Caco-2 (cell line): ENCODE data around the gene TXNDC15. TPM values are rescaled to one million over a fixed set of nuclear protein-coding genes. Genes with fewer than 3 reads are reported as not detected.

Experiments used
- BruUV-seq: library from RNA; stranded (reverse); fragments of 400-500 nt; replicated peaks from 2 replicates; lab custom pipeline; 2021; lab: Mats Ljungman, UMichigan
- CTCF ChIA-PET: fragments of 300-600 bp; sonication (Branson Sonifier 250); formaldehyde crosslinking; loops from one replicate; lab custom pipeline; 2022; ENCODE audit warnings: antibody characterized with exemption; lab: Charles Lee
- POLR2A ChIA-PET: fragments of 300-600 bp; sonication (Branson Sonifier 250); formaldehyde crosslinking; loops from one replicate; lab custom pipeline; 2022; ENCODE audit warnings: antibody characterized with exemption; lab: Charles Lee
- DNase-seq, 2 experiments: peaks; one replicate each; pipeline versions ENCODE4 v3.0.0 to v3.0.0-alpha.2; 2020 to 2022
- H3K27me3 ChIP-seq: replicated peaks from 2 replicates; pipeline ENCODE4 v1.6.0; 2011; ENCODE audit warnings: low read length; ENCODE audit not compliant: control insufficient read depth, insufficient read depth
- H3K36me3 ChIP-seq: 2 replicates; pipeline ENCODE4 v1.5.1; 2011; ENCODE audit warnings: low read length; ENCODE audit not compliant: control insufficient read depth, insufficient read depth
- H3K4me1 ChIP-seq: fragments of 250-450 bp; sonication (Bioruptor Pico); 2 replicates; pipeline ENCODE4 v1.5.1; 2020; ENCODE audit warnings: mild to moderate bottlenecking
- H3K4me3 ChIP-seq: 2 replicates; pipeline ENCODE4 v1.5.1; 2011; ENCODE audit warnings: low read depth, mild to moderate bottlenecking, control low read depth, low read length
- H3K9me3 ChIP-seq: fragments of 250-450 bp; sonication (Bioruptor Pico); 2 replicates; pipeline ENCODE4 v1.5.1; 2020; ENCODE audit warnings: mild to moderate bottlenecking, moderate library complexity
- H3K27ac Mint-ChIP-seq: one replicate; pipeline ENCODE4 v1.8.0; 2022; ENCODE audit warnings: mixed read lengths; ENCODE audit not compliant: unreplicated experiment
- H3K27me3 Mint-ChIP-seq: one replicate; pipeline ENCODE4 v1.8.0; 2022; ENCODE audit warnings: mixed read lengths; ENCODE audit not compliant: insufficient read depth, unreplicated experiment
- H3K36me3 Mint-ChIP-seq: one replicate; pipeline ENCODE4 v1.8.0; 2022; ENCODE audit warnings: mild to moderate bottlenecking, mixed read lengths; ENCODE audit not compliant: insufficient read depth, unreplicated experiment
- H3K4me1 Mint-ChIP-seq: one replicate; pipeline ENCODE4 v1.8.0; 2022; ENCODE audit warnings: low read depth, mixed read lengths; ENCODE audit not compliant: unreplicated experiment
- H3K4me3 Mint-ChIP-seq: one replicate; pipeline ENCODE4 v1.8.0; 2022; ENCODE audit warnings: mild to moderate bottlenecking, moderate library complexity, mixed read lengths; ENCODE audit not compliant: unreplicated experiment
- H3K9me3 Mint-ChIP-seq: one replicate; pipeline ENCODE4 v1.8.0; 2022; ENCODE audit warnings: mixed read lengths; ENCODE audit not compliant: unreplicated experiment
- CTCF ChIP-seq, 2 experiments: fragments of 200-600 bp in 1 of 2; IDR thresholded peaks; 1 replicate in 1 of 2; 2 replicates in 1 of 2; pipeline versions ENCODE4 v1.5.1 to v1.8.0; 2011 to 2022; ENCODE audit warnings: antibody characterized with exemption in 1 of 2, control low read depth in 1 of 2, inconsistent platforms in 1 of 2, low read depth in 1 of 2, low read length in 1 of 2, mild to moderate bottlenecking in 1 of 2, moderate library complexity in 1 of 2; ENCODE audit not compliant: insufficient read depth in 1 of 2, severe bottlenecking in 1 of 2, unreplicated experiment in 1 of 2
- intact Hi-C: fragments of 100-400 bp; cut with micrococcal nuclease; formaldehyde crosslinking; loops from one replicate; pipeline ENCODE4 v1.10.0; 2022; ENCODE audit not compliant: unreplicated experiment
- total RNA-seq: library from RNA; stranded (reverse); gene quantifications from 2 replicates; pipeline ENCODE4 v1.2.3, GENCODE V29; 2022

TXNDC15 gene
- total RNA-seq, 1 experiment from 2014 or later, result 39.6 TPM

GRCh38 chr5:134887593-134888159, 13.5 kb downstream of the TXNDC15 start:
- intact Hi-C loops, result no loop called here
- H3K36me3 ChIP-seq, result no peaks in the 10 kb centered on the region; the same call in 1 of the 2 replicates
- CTCF ChIA-PET, result no interaction called here
- DNase-seq, result no peak
- no peaks in the 10 kb centered on the region for H3K9me3 Mint-ChIP-seq
- POLR2A ChIA-PET, result no interaction called here
- BruUV-seq, result no TSS peak
- no peak overlapping the region for H3K27ac Mint-ChIP-seq
- H3K4me3 Mint-ChIP-seq, result no peak overlapping the region
- H3K4me1 Mint-ChIP-seq, result no peaks in the 10 kb centered on the region
- no peak overlapping the region for H3K4me3 ChIP-seq
- H3K9me3 ChIP-seq, result no peaks in the 10 kb centered on the region
- TF ChIP-seq CTCF (IDR thresholded peaks at IDR 0.05; ENCODE audit: insufficient read depth in 1 of 2, low read depth in 1 of 2, low read length in 1 of 2, severe bottlenecking in 1 of 2, unreplicated experiment in 1 of 2), result no peak
- peaks cover 8% of the 10 kb centered on the region for H3K36me3 Mint-ChIP-seq
- H3K4me1 ChIP-seq, result no peaks in the 10 kb centered on the region
- H3K27me3 Mint-ChIP-seq, result no peaks in the 10 kb centered on the region
- no peaks in the 10 kb centered on the region for H3K27me3 ChIP-seq

DNA sequence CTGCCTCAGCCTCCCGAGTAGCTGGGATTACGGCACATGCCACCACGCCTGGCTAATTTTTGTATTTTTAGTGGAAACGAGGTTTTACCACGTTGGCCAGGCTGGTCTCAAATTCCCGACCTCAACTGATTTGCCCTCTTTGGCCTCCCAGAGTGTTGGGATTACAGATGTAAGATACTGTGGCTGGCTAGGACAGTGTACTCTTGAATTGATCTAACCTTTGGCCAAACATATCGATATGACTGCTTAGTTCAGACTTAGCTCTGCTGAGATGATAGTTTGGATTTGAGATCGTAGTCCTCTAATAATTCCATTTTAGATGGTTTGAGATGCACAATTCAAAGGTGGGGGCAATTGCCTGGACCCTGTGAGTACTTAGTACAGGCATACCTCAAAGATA, 15.2 kb downstream of the TXNDC15 start:
- Histone ChIP-seq H3K9me3 (no peaks in the 10 kb centered on the region), H3K4me1 (no peaks in the 10 kb centered on the region), H3K36me3 (no peaks in the 10 kb centered on the region; the same call in 1 of the 2 replicates), H3K27me3 (no peaks in the 10 kb centered on the region), H3K4me3 (no peak overlapping the region)
- H3K9me3 Mint-ChIP-seq, result no peaks in the 10 kb centered on the region
- no peak overlapping the region for H3K4me3 Mint-ChIP-seq
- BruUV-seq, result no TSS peak
- POLR2A ChIA-PET, result no interaction called here
- no peaks in the 10 kb centered on the region for H3K27me3 Mint-ChIP-seq
- no peak for DNase-seq
- peaks cover 9% of the 10 kb centered on the region for H3K36me3 Mint-ChIP-seq
- no peak for TF ChIP-seq CTCF (IDR thresholded peaks at IDR 0.05; ENCODE audit: insufficient read depth in 1 of 2, low read depth in 1 of 2, low read length in 1 of 2, severe bottlenecking in 1 of 2, unreplicated experiment in 1 of 2)
- intact Hi-C loops, result no loop called here
- CTCF ChIA-PET, result no interaction called here
- no peak overlapping the region for H3K27ac Mint-ChIP-seq
- no peaks in the 10 kb centered on the region for H3K4me1 Mint-ChIP-seq

- no peaks in the 10 kb centered on the region for H3K4me1 Mint-ChIP-seq
- Histone ChIP-seq H3K36me3 (no peaks in the 10 kb centered on the region; the same call in 1 of the 2 replicates), H3K4me1 (no peaks in the 10 kb centered on the region), H3K9me3 (no peaks in the 10 kb centered on the region), H3K27me3 (no peaks in the 10 kb centered on the region), H3K4me3 (no peak overlapping the region)
- no peak overlapping the region for H3K27ac Mint-ChIP-seq
- H3K9me3 Mint-ChIP-seq, result no peaks in the 10 kb centered on the region
- H3K27me3 Mint-ChIP-seq, result no peaks in the 10 kb centered on the region
- ChIA-PET POLR2A (interaction anchor here (1.1 kb wide), 1 partner anchor 133 kb away, joined by 5 read pairs; the partner anchor contains the start of gene DDX46), CTCF (no interaction called here)
- peaks cover 9% of the 10 kb centered on the region for H3K36me3 Mint-ChIP-seq
- DNase-seq, result no peak
- BruUV-seq, result no TSS peak
- no peak overlapping the region for H3K4me3 Mint-ChIP-seq
- no peak for TF ChIP-seq CTCF (IDR thresholded peaks at IDR 0.05; ENCODE audit: insufficient read depth in 1 of 2, low read depth in 1 of 2, low read length in 1 of 2, severe bottlenecking in 1 of 2, unreplicated experiment in 1 of 2)
- intact Hi-C loops, result no loop called here
These were observed 17.3 kb downstream of the TXNDC15 start for GRCh38 chr5:134891473-134891872.
